AG09319 (cell line): ENCODE results near the gene CHN1.

Experiments
- DNase-seq: peaks from one replicate; pipeline ENCODE4 v3.0.0-alpha.2; 2010; ENCODE audit warnings: low read depth; ENCODE audit errors: extremely low read depth
- CTCF ChIP-seq: IDR thresholded peaks from 2 replicates; pipeline ENCODE4 v1.5.1; 2011; ENCODE audit warnings: low read depth, mild to moderate bottlenecking, inconsistent platforms, low read length, moderate library complexity

Gene CHN1

GRCh38 chr2:174771136-174771535, 234.0 kb downstream of the CHN1 start:
- no peak for TF ChIP-seq CTCF
- DNase-seq = no peak

GRCh38 chr2:174768557-174768956, 236.6 kb downstream of the CHN1 start:
- no peak for TF ChIP-seq CTCF
- DNase-seq = no peak

GRCh38 chr2:174766271-174766670, 238.9 kb downstream of the CHN1 start:
- TF ChIP-seq CTCF = no peak
- no peak for DNase-seq

GRCh38 chr2:174765576-174765975, 239.6 kb downstream of the CHN1 start:
- no peak for TF ChIP-seq CTCF
- no peak for DNase-seq

- DNase-seq = no peak
- no peak for TF ChIP-seq CTCF
These were observed 240.6 kb downstream of the CHN1 start, which contains the start of gene CHRNA1 for GRCh38 chr2:174764280-174765255. TSS of gene CHRNA1 (minus strand) at chr2:174764472. CDS start at chr2:174764394, 78 bp downstream.

- TF ChIP-seq CTCF = no peak
- DNase-seq = no peak
These were observed 241.4 kb downstream of the CHN1 start for GRCh38 chr2:174763780-174764179.

GRCh38 chr2:174762464-174762863, 242.7 kb downstream of the CHN1 start:
- no peak for DNase-seq
- no peak for TF ChIP-seq CTCF
